ENCODE data around the gene SNED1.

The SNED1 gene

GRCh38 chr2:241049739-241050623 is 51.6 kb downstream of the SNED1 start:
- no peak for DNase-seq

GRCh38 chr2:241050624-241051577 is 52.5 kb downstream of the SNED1 start:
- DNase-seq = no peak

GRCh38 chr2:241051578-241052487 is 53.4 kb downstream of the SNED1 start:
- DNase-seq = no peak

- no peak for DNase-seq
Measured at GRCh38 chr2:241052677-241053360, 54.4 kb downstream of the SNED1 start.

GRCh38 chr2:241053576-241054251 is 55.3 kb downstream of the SNED1 start:
- DNase-seq = no peak

- DNase-seq = no peak
Measured at GRCh38 chr2:241061275-241061674, 62.9 kb downstream of the SNED1 start.

- DNase-seq = no peak
Measured at GRCh38 chr2:241062389-241063092, 64.1 kb downstream of the SNED1 start.

GRCh38 chr2:241063093-241063551 is 64.7 kb downstream of the SNED1 start:
- DNase-seq = no peak

GRCh38 chr2:241063587-241063986 is 65.2 kb downstream of the SNED1 start:
- DNase-seq = no peak

GRCh38 chr2:241064008-241064801 is 65.8 kb downstream of the SNED1 start:
- no peak for DNase-seq

GRCh38 chr2:241064802-241065354 is 66.5 kb downstream of the SNED1 start:
- DNase-seq = no peak

GRCh38 chr2:241065355-241065803 is 67.0 kb downstream of the SNED1 start:
- DNase-seq = no peak

- DNase-seq = no peak
Measured at GRCh38 chr2:241066171-241066892, 67.9 kb downstream of the SNED1 start.

- peak; percentile 29 for DNase-seq
Measured at GRCh38 chr2:241066893-241067341, 68.5 kb downstream of the SNED1 start.

- DNase-seq = no peak
Measured at GRCh38 chr2:241067501-241068135, 69.2 kb downstream of the SNED1 start.

GRCh38 chr2:241068136-241068941 is 69.9 kb downstream of the SNED1 start:
- no peak for DNase-seq
